ENCODE measurements around the gene RRAGD.

Gene RRAGD

DNA sequence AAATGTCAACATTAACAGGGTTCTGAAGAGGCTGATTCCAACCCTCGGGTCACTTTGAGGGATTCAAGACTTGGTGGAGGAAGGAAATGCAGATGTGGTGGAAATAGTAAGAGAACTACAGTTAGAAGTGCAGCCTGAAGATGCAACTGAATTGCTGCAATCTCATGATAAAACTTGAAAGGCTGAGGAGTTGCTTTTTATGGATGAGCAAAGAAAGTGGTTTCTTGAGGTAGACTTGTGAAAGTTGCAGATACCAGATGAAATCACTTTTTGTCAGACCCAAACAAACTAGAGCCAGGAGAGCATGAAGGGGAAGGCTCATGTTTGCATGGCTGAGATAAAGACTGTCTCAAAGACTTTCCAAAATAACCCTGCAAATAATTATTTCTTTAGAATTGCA lies 37.1 kb upstream of the RRAGD start:
- TF ChIP-seq CTCF (IDR thresholded peaks at IDR 0.05; ENCODE audit: unreplicated experiment in 3 of 3), result no peak
- Mint-ChIP-seq H3K4me1 (no peaks in the 10 kb centered on the region), H3K9me3 (no peaks in the 10 kb centered on the region)

GRCh38 chr6:89443658-89444057 lies 31.6 kb upstream of the RRAGD start:
- H3K36me3 Mint-ChIP-seq (ENCODE audit: low read depth), result peaks cover 5% of the 10 kb centered on the region

More for the DNA sequence above, 37.1 kb upstream of the RRAGD start:
- Mint-ChIP-seq H3K4me3 (no peak overlapping the region), H3K27me3 (ENCODE audit: low read depth) (no peaks in the 10 kb centered on the region), H3K27ac (no peak overlapping the region), H3K36me3 (ENCODE audit: low read depth) (no peaks in the 10 kb centered on the region)

DNA sequence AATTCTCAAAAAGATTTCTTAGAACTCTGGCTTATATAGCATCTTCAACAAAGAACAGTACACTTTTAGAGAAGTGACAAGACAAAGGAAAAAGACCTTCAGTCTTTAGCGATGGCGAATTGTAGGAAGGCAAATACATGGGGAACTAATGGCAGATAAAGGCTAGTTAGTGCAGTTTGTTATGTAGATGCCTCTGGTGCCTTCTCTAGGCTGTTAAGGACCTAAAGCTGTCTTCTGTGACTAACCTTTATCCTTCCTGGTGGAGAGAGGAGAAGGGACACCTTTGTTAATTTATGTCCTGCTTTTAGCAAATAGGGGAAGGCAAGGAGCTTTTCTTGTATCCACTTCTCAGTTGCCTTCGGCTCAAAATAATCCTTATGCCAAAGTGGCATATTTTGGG lies 28.1 kb upstream of the RRAGD start:
- Mint-ChIP-seq H3K36me3 (ENCODE audit: low read depth) (peaks cover 5% of the 10 kb centered on the region), H3K27ac (no peak overlapping the region), H3K9me3 (no peaks in the 10 kb centered on the region), H3K27me3 (ENCODE audit: low read depth) (no peaks in the 10 kb centered on the region), H3K4me1 (peaks cover 13% of the 10 kb centered on the region), H3K4me3 (no peak overlapping the region)
- TF ChIP-seq CTCF (IDR thresholded peaks at IDR 0.05; ENCODE audit: unreplicated experiment in 3 of 3), result no peak

More at GRCh38 chr6:89443658-89444057, 31.6 kb upstream of the RRAGD start:
- H3K9me3 Mint-ChIP-seq, result no peaks in the 10 kb centered on the region
- H3K4me3 Mint-ChIP-seq, result no peak overlapping the region
- no peaks in the 10 kb centered on the region for H3K4me1 Mint-ChIP-seq
- no peaks in the 10 kb centered on the region for H3K27me3 Mint-ChIP-seq (ENCODE audit: low read depth)
- peak overlapping the region in 2 of 3 experiments; percentile 13 to 30 for H3K27ac Mint-ChIP-seq
- TF ChIP-seq CTCF (IDR thresholded peaks at IDR 0.05; ENCODE audit: unreplicated experiment in 3 of 3), result no peak

DNA sequence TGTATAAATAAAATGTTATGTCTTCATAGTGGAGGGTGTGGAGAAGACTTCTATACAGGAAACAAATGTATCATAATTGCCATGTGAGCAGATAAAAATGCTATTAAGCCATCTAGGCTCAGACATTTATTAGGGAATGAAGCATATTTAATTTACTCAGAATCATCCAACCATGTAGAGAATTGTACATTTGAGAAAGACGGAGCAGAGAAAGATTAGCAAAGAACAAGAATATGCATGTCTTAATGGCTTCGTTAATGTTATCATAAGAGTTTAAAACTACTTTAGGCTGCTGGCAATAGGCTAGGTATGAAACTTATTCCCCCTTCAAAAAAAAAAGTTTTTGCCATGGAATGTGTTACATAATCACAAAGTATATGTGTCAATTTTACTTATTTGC lies 26.9 kb upstream of the RRAGD start:
- Mint-ChIP-seq H3K27ac (no peak overlapping the region), H3K27me3 (ENCODE audit: low read depth) (no peaks in the 10 kb centered on the region), H3K36me3 (ENCODE audit: low read depth) (peaks cover 5% of the 10 kb centered on the region), H3K9me3 (no peaks in the 10 kb centered on the region), H3K4me1 (peaks cover 22% of the 10 kb centered on the region), H3K4me3 (no peak overlapping the region)
- TF ChIP-seq CTCF (IDR thresholded peaks at IDR 0.05; ENCODE audit: unreplicated experiment in 3 of 3), result no peak

DNA sequence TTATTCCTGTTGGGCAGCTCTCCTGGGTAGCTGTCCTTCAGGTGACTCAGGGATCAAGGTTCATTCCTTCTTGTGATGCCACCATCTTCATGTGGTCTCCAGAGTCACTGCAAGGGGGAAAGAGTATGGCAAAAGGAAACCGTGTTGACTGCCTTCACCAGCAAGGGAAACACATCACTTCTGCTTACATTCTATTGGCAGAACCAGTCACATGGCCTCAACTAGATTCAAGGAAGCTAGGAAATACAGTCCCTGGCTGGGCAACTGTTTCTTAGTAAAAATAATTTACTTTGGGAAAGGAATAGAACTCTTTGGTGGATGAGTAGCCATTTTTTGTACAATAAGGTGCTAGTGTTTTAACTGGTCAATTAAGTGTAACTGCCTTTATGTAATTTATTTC lies 26.2 kb upstream of the RRAGD start:
- Mint-ChIP-seq H3K4me3 (no peak overlapping the region), H3K27me3 (ENCODE audit: low read depth) (no peaks in the 10 kb centered on the region)

More for the DNA sequence above, 26.2 kb upstream of the RRAGD start:
- no peaks in the 10 kb centered on the region for H3K9me3 Mint-ChIP-seq
- no peak overlapping the region for H3K27ac Mint-ChIP-seq
- H3K36me3 Mint-ChIP-seq (ENCODE audit: low read depth), result peaks cover 5% of the 10 kb centered on the region
- no peak for TF ChIP-seq CTCF (IDR thresholded peaks at IDR 0.05; ENCODE audit: unreplicated experiment in 3 of 3)
- peaks cover 25% of the 10 kb centered on the region for H3K4me1 Mint-ChIP-seq
